KOPT-K1 (cell line): ENCODE measurements around the gene DSCAML1.

Experiments used
- H3K27ac ChIP-seq: fragments of 200-600 bp; sonication (generic); 2 replicates; pipeline ENCODE4 v1.5.1; 2016; ENCODE audit warnings: antibody characterized with exemption, mild to moderate bottlenecking, low read depth, low read length; ENCODE audit not compliant: poor library complexity, severe bottlenecking
- H3K36me3 ChIP-seq: fragments of 200-600 bp; sonication (generic); 2 replicates; pipeline ENCODE4 v1.5.1; 2017; ENCODE audit warnings: antibody characterized with exemption, mild to moderate bottlenecking, low read length, moderate library complexity; ENCODE audit not compliant: insufficient read depth
- H3K9me3 ChIP-seq: fragments of 200-600 bp; sonication (generic); 2 replicates; pipeline ENCODE4 v1.5.1; 2017; ENCODE audit warnings: antibody characterized with exemption, low read length, mild to moderate bottlenecking; ENCODE audit not compliant: insufficient read depth, poor library complexity, severe bottlenecking

DSCAML1 gene

DNA sequence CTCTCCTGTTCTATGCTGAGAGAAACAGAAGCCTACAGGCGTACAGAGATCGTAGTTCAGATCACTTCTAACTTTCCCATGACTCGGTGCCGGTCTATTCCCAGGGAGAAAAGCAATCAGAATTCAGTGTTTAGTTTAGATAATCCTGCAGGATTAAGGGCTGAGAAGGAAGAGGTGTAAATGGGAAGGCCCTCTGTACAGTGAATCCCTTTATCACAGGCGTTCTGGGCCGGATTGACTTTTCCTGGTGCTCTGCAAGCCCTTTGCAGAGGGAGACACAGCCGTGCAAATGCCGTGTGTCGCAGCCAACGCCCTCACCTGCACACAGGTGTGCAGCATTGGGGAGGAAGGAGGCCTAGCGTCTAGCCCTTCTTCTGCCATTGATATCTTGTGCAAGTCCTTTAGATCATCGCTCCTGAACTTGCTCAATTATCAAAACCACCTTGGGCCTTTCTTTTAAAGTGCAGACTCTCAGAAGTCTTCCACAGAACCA lies 90.6 kb downstream of the DSCAML1 start:
- no peaks in the 10 kb centered on the region for H3K9me3 ChIP-seq
- no peak overlapping the region for H3K27ac ChIP-seq
- H3K36me3 ChIP-seq = no peaks in the 10 kb centered on the region

DNA sequence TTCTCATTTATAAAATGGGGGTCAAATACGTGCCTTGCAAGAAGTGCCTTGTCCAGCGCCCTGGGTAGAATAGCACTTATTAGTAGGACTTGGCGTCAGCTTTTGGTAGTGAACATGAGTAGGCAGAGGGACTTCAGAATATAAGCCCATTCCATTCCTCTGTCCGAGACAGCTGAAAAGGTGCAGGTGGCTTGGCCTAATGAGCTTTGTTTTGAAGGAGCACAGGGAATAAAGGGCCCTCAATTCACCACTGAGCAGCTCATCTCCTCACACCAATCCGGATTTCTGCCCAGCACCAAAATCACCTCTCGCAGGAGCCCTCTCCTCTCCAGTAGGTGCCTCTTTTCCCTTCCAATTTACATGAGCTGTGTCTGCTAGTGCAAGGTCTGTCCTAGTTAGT lies 91.2 kb downstream of the DSCAML1 start:
- Histone ChIP-seq H3K9me3 (no peaks in the 10 kb centered on the region), H3K36me3 (no peaks in the 10 kb centered on the region), H3K27ac (no peak overlapping the region)

DNA sequence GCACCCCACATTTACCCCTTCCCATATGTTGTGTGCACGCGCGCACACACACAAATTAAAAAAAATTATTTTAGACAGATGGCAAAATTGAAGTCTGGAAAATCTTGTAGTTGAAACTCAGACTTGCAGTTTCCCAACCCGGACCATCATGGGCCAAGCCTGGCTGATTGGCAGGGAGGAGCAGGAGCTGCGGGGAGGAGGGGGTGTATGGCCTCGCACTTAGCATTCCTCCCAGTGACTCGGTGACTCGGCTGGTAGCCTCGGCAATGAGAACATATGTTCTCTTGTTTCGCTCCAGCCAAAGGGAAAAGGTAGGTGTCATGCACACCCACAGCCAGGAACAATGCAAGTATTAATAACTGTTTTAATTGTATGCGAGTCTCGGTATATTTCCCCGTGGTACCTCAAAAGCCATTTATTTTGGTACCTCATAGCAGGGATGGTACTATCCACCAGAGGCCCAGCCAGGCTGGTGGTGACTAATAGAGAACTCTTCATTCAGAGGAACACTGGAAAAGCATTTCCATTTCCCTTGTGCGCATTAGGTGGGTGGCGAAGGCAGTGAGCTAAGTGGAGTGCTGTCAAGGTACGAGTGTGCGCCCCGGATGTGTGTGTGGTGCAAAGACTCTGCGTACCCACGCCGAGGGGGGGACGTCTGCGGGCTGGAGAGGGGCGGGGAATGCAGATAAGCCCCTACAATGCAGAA lies 92.5 kb downstream of the DSCAML1 start:
- Histone ChIP-seq H3K27ac (no peak overlapping the region), H3K36me3 (no peaks in the 10 kb centered on the region), H3K9me3 (no peaks in the 10 kb centered on the region)

DNA sequence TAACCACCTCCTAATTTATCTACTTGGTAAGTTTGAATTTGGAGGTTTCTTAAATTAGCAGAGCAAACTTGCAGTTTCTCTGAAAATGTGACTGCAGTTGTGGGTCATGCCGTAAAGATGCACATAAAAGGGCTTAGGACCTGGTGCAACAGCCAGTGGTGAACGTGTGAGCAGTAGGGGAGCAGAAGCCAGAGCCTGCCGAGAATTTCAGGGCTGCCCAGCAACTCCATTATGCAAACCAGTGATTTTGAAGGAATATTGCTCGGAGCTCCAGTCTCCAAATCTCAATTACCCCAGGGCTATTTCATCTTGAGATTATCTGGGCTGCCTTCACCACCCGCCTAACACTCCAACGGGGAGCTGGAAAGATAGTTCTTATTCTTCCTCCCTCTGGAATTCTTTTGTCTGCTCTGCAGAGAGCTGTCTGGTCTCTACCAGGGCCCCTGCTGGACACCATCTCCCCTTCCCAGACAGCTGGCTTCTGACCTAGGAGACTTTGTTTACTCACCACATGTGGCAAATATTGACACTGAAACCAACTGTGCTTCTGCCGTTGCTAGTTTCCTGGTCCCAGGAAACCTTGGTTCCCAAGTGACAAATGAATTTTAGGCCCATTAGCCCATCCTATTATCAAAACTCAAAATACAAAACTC lies 93.9 kb downstream of the DSCAML1 start:
- no peaks in the 10 kb centered on the region for H3K36me3 ChIP-seq
- H3K27ac ChIP-seq = no peak overlapping the region
- H3K9me3 ChIP-seq = no peaks in the 10 kb centered on the region

DNA sequence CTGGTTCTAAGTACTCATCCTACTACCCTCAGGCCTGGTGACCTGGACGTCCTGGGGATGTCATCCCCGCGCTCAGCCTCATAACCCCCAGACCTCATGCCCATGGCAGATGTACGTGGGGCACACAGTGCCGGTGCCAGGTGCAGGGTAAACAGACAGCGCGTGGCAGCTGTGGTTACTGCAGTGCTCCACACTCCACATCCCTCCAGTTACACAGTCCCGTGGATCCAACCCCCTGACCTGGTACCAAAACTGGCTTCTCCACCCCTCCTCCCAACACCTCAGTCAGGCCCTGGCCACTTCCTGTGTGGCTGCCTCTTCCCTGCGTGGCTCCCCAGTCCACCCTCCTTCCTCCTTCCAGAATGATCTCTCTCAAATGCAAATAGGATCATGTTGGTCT lies 95.2 kb downstream of the DSCAML1 start:
- no peaks in the 10 kb centered on the region for H3K9me3 ChIP-seq
- H3K36me3 ChIP-seq = no peaks in the 10 kb centered on the region
- H3K27ac ChIP-seq = no peak overlapping the region

DNA sequence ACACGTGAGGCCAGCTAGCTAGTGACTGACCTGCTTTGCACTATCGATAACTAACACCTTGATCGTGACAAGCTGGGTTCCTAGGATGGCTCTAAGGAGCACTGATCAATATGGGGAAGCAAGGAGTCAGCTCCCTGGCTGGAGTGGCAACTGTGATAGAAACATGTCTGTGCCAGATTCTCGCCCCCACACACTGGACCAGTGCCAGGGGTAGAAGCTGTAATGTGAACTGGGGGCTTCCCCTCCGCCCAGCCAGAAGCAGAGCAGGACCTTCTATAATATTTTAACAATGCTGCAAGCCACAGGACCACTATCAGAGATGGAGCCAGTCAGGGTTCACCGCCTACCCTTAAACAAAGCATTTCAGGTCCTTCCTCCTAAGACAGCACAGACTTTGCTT lies 96.5 kb downstream of the DSCAML1 start:
- no peak overlapping the region for H3K27ac ChIP-seq
- H3K9me3 ChIP-seq = no peaks in the 10 kb centered on the region
- no peaks in the 10 kb centered on the region for H3K36me3 ChIP-seq

DNA sequence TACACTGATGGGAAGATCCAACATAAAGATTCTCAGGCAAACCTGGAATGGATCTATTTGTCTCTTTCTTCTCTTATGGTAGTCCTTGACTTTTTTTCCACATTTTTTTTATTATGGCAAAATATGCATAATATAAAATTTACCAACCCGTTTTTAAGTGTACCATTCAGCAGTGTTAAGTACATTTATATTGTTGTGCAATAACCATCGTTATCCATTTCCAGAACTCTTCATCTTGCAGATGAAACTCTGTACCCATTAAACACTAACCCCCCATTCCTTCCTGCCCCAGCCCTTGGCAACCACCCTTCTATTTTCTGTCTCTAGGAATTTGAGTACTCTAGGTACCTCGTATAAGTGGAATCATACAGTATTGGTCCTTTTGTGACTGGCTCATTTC lies 99.7 kb downstream of the DSCAML1 start:
- H3K9me3 ChIP-seq = no peaks in the 10 kb centered on the region
- H3K27ac ChIP-seq = no peak overlapping the region
- H3K36me3 ChIP-seq = no peaks in the 10 kb centered on the region

DNA sequence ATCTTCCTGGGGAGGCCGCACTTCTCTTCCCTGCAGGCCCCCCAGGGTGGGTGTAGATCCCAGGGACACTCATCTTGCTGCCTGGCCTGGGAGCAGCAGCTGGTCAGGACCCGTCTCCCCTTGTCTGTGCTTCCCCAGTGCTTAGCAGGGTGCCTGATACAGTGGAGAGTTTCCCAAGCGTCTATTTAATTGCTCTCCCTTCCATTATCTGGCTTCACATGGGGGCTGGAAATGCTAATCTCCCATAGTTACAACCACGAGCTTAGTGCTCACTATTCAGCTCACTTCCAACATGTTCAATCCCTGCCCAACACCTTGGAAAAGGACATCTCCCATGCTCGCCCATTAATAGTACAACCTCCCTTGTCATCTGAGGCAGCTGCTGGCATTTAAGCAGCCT lies 100.5 kb downstream of the DSCAML1 start:
- Histone ChIP-seq H3K27ac (no peak overlapping the region), H3K9me3 (no peaks in the 10 kb centered on the region), H3K36me3 (no peaks in the 10 kb centered on the region)

DNA sequence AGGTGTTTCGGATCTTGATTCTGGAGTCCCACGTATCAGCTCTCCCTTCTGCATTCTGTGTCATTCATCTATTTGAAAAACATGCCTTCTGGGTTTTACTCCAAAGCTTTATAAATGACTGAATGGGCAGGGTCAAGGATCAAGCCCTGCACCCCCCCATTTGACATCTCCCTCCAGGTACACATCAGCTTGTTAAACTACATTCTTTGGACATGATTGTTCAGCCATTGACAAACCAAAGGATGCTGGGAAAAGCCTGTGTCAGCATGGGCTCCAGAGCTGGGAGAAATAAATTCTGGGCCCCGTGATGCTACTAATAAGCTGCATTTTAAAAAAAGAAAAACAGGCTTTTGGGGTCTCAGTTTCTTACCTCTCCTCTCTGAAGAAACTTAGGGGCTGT lies 103.7 kb downstream of the DSCAML1 start:
- no peak overlapping the region for H3K27ac ChIP-seq
- no peaks in the 10 kb centered on the region for H3K36me3 ChIP-seq
- no peaks in the 10 kb centered on the region for H3K9me3 ChIP-seq

DNA sequence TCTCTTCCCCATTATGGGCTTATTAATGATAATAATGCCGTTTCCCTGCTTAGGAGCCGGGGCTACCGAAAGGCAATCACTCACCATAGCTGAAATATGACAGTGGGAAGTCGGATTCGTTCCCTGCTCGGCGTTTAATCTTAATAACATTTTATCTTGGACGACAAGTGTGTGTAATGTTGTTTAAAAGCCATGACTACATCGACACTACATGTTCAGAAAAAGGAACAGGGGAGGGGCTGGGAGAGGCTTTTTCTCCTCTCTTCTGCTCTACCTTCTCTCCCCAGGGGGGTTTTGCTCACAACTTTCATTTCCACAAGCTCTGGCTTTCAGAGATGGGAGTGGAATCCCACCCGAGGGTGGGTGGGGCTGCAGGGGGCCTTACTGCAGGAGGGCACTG lies 105.5 kb downstream of the DSCAML1 start:
- Histone ChIP-seq H3K9me3 (no peaks in the 10 kb centered on the region), H3K27ac (no peak overlapping the region), H3K36me3 (no peaks in the 10 kb centered on the region)

DNA sequence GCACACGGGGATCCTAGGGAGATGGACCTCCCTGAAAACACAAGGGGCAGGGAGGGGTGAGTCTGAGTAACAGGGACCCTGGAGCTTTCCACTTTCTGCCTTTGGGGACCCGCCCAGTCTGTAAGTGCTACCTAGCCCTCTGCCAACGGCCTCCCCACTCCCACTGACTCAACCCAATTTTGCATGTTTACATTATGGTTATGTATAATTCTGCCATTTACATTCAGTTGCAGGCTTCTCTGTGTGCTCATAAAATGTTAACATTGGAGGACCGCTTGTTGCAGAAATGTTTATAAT lies 105.8 kb downstream of the DSCAML1 start:
- H3K9me3 ChIP-seq = no peaks in the 10 kb centered on the region
- no peaks in the 10 kb centered on the region for H3K36me3 ChIP-seq
- no peak overlapping the region for H3K27ac ChIP-seq

DNA sequence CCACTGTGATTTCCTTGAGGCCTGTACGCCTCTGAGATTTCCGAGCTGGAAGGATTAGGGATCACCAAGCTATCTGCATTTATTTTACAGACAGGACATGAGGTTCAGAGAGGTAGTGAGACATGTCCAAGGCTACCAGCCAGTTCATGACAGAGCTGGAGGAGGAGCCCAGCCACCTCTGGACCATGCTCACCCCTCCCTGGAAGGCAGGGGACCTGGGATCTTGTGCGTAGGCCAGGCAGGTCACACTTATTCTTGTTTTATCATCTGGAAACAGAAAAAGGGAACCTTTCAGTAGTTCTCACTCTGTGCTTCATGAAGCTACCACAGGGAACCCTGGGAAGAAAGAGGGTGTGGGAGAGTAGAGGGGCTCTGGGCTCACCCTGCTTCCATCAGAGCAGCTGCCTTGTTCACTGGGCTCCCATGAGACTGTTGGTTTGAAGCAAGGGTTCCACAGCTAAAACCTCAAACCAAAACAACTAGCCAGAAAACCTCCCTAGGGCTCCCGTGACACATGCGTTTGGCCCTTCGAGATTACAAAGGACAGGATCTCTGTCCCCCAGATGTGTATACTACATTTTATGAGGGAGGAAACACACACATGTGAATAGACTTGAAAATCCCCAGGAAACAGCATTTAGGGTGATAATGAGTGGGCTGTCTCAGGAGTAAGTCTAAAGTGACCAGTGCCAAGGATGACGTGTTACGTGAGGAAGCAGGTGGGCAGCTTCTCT lies 106.4 kb downstream of the DSCAML1 start:
- Histone ChIP-seq H3K9me3 (no peaks in the 10 kb centered on the region), H3K27ac (no peak overlapping the region), H3K36me3 (no peaks in the 10 kb centered on the region)

DNA sequence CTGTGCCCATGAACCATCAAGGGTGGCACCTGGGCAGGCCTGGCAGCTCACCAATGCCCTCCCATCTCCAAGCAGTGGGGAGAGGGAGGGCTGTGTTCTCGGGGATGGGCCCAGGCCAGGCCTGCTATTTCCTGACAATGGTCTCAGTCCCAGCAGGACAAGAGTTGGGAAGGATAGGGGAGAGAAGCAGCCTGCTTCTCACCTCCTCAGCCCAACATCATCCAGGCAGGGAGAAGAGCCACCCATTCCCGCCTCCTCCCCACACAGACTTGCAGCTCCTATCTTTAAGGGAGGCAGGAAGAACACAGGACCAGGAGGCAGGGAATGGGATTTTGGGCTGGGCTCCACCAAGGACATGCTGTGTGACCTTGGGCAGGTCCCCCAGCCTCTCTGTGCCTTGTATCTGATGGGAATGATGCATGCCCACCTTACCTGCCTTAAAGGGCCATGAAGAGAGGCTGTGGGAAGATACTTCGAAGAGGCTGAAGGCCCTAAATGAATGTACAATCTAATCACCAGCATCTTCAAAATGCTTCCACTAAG lies 108.7 kb downstream of the DSCAML1 start:
- no peaks in the 10 kb centered on the region for H3K9me3 ChIP-seq
- H3K27ac ChIP-seq = no peak overlapping the region
- no peaks in the 10 kb centered on the region for H3K36me3 ChIP-seq

DNA sequence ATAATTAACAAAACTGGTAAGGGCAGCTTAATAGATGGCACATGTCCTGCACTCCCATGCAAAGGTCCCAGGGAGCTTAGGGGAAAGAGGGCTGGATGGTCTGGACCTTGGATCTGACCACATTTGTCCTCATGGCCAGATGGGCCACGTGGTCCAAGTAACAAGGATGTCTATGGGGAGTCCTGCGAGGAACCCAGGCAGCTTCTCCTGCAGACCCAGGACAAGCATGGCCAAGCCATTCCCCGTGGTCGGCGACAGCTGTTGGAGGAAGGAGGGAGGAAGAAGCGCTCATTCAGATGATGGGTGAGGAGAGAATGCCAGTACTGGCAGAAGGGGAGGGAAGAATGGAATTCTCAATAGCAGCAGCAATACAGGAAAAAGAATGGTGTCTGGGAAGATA lies 109.2 kb downstream of the DSCAML1 start:
- H3K9me3 ChIP-seq = no peaks in the 10 kb centered on the region
- H3K27ac ChIP-seq = no peak overlapping the region
- no peaks in the 10 kb centered on the region for H3K36me3 ChIP-seq

DNA sequence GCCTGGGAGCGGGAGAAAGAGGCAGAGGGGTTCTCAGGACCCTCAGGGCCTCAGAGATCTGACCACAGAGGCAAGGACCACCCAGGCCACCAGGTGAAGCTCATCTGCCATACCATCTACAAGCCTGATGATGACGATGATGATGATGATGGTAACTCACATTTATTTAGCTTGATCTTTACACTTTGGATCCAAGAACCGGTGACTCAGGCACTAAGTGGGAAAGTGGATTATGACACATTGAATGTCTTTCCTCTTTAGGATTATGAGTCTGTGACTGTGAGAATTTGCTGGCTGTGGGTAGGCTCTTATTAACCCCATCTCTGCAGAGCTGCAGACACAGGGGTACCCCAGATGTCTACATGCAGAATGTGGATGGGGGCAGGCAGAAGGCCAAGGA lies 110.3 kb downstream of the DSCAML1 start:
- no peak overlapping the region for H3K27ac ChIP-seq
- H3K9me3 ChIP-seq = no peaks in the 10 kb centered on the region
- H3K36me3 ChIP-seq = no peaks in the 10 kb centered on the region
